ENCODE data around the gene TAS1R2.

The TAS1R2 gene

GRCh38 chr1:18794561-18794960 lies 64.9 kb downstream of the TAS1R2 start:
- H3K27ac Mint-ChIP-seq, result no peak overlapping the region
- no peak overlapping the region for H3K4me3 Mint-ChIP-seq
- no peaks in the 10 kb centered on the region for H3K36me3 Mint-ChIP-seq
- peaks cover 9% of the 10 kb centered on the region for H3K9me3 Mint-ChIP-seq
- no peak for ATAC-seq
- peaks cover 67% of the 10 kb centered on the region for H3K27me3 Mint-ChIP-seq
- no peaks in the 10 kb centered on the region for H3K4me1 Mint-ChIP-seq

GRCh38 chr1:18794051-18794450 lies 65.4 kb downstream of the TAS1R2 start:
- no peaks in the 10 kb centered on the region for H3K36me3 Mint-ChIP-seq
- no peak for ATAC-seq
- no peak overlapping the region for H3K27ac Mint-ChIP-seq
- peaks cover 9% of the 10 kb centered on the region for H3K9me3 Mint-ChIP-seq
- H3K27me3 Mint-ChIP-seq, result peaks cover 69% of the 10 kb centered on the region
- no peaks in the 10 kb centered on the region for H3K4me1 Mint-ChIP-seq
- no peak overlapping the region for H3K4me3 Mint-ChIP-seq

- Mint-ChIP-seq H3K4me1 (no peaks in the 10 kb centered on the region), H3K4me3 (no peak overlapping the region), H3K27ac (no peak overlapping the region), H3K9me3 (peaks cover 9% of the 10 kb centered on the region), H3K27me3 (peaks cover 69% of the 10 kb centered on the region), H3K36me3 (no peaks in the 10 kb centered on the region)
- no peak for ATAC-seq
These were observed 66.3 kb downstream of the TAS1R2 start for GRCh38 chr1:18793164-18793563.

GRCh38 chr1:18792747-18793146 lies 66.7 kb downstream of the TAS1R2 start:
- H3K4me1 Mint-ChIP-seq, result no peaks in the 10 kb centered on the region
- H3K36me3 Mint-ChIP-seq, result no peaks in the 10 kb centered on the region
- peaks cover 9% of the 10 kb centered on the region for H3K9me3 Mint-ChIP-seq
- no peak for ATAC-seq
- no peak overlapping the region for H3K4me3 Mint-ChIP-seq
- H3K27me3 Mint-ChIP-seq, result peaks cover 69% of the 10 kb centered on the region
- no peak overlapping the region for H3K27ac Mint-ChIP-seq
